Hepatocyte (in vitro differentiated cells): ENCODE measurements around the gene NCS1. TPM values are rescaled to one million over a fixed set of nuclear protein-coding genes. Genes with fewer than 3 reads are reported as not detected.

Source experiments
- DNase-seq: peaks from one replicate; pipeline ENCODE4 v3.0.0-alpha.2; 2016; ENCODE audit warnings: low spot score
- H2AFZ ChIP-seq: fragments of 200-600 bp; sonication (generic); 2 replicates; pipeline ENCODE4 v1.6.0; 2016; ENCODE audit warnings: antibody characterized with exemption, mild to moderate bottlenecking
- H3K27ac ChIP-seq: fragments of 200-600 bp; sonication (generic); 2 replicates; pipeline ENCODE4 v1.5.1; 2016; ENCODE audit warnings: mild to moderate bottlenecking
- H3K27me3 ChIP-seq: fragments of 200-600 bp; sonication (generic); 2 replicates; pipeline ENCODE4 v1.6.1; 2016
- H3K36me3 ChIP-seq: fragments of 200-600 bp; sonication (generic); replicated peaks from 2 replicates; pipeline ENCODE4 v1.5.1; 2016; ENCODE audit warnings: low read depth; ENCODE audit not compliant: insufficient read depth
- H3K4me1 ChIP-seq: fragments of 200-600 bp; sonication (generic); 2 replicates; pipeline ENCODE4 v1.5.1; 2016; ENCODE audit warnings: mild to moderate bottlenecking, moderate library complexity; ENCODE audit not compliant: insufficient read depth
- H3K4me2 ChIP-seq: fragments of 200-600 bp; sonication (generic); 2 replicates; pipeline ENCODE4 v1.6.0; 2016
- H3K4me3 ChIP-seq: fragments of 200-600 bp; sonication (generic); 2 replicates; pipeline ENCODE4 v1.5.1; 2016; ENCODE audit warnings: mild to moderate bottlenecking
- H3K79me2 ChIP-seq: fragments of 200-600 bp; sonication (generic); 2 replicates; pipeline ENCODE4 v1.6.0; 2017; ENCODE audit warnings: mild to moderate bottlenecking
- H3K9me2 ChIP-seq: fragments of 200-600 bp; sonication (generic); replicated peaks from 2 replicates; pipeline ENCODE4 v1.6.0; 2017; ENCODE audit warnings: mild to moderate bottlenecking; ENCODE audit not compliant: insufficient read depth
- H3K9me3 ChIP-seq: fragments of 200-600 bp; sonication (generic); 2 replicates; pipeline ENCODE4 v1.5.1; 2016; ENCODE audit warnings: low read depth, mild to moderate bottlenecking
- H4K20me1 ChIP-seq: fragments of 200-600 bp; sonication (generic); 2 replicates; pipeline ENCODE4 v1.6.0; 2016; ENCODE audit warnings: mild to moderate bottlenecking; ENCODE audit not compliant: insufficient read depth, poor library complexity, severe bottlenecking
- EZH2 ChIP-seq: fragments of 200-600 bp; sonication (generic); IDR thresholded peaks from 2 replicates; pipeline ENCODE4 v1.6.1; 2016; ENCODE audit warnings: antibody characterized with exemption, mild to moderate bottlenecking, borderline replicate concordance
- EZH2phosphoT487 ChIP-seq: fragments of 200-600 bp; sonication (generic); IDR thresholded peaks from one replicate; pipeline ENCODE4 v1.6.1; 2018; ENCODE audit warnings: antibody characterized with exemption, mild to moderate bottlenecking, low read depth, moderate library complexity; ENCODE audit not compliant: unreplicated experiment, severe bottlenecking
- whole genome bisulfite sequencing: methylation state at CpG from one replicate; pipeline ENCODE4 v1.1.6; 2016; ENCODE audit warnings: low lambda C conversion rate; ENCODE audit errors: missing lambda C conversion rate; 5-methylcytosine and 5-hydroxymethylcytosine counted together
- polyA plus RNA-seq: library from polyadenylated mRNA; unstranded; fragments of >200 nt; fragmentation: Nextera tagmentation; extraction: Ambion mirVana; gene quantifications from 2 replicates; pipeline ENCODE4 v1.2.1, GENCODE V29; 2016
- total RNA-seq: library from RNA; depleted of rRNA; stranded (reverse); fragments of >200 nt; gene quantifications from 2 replicates; pipeline ENCODE4 v1.2.3, GENCODE V29; 2014
- TF ChIP-seq, protein P1 (sequence below): fragments of 200-600 bp; sonication (generic); IDR thresholded peaks from 2 replicates; pipeline ENCODE4 v1.5.1; 2016; ENCODE audit warnings: antibody characterized with exemption, mild to moderate bottlenecking; ENCODE audit not compliant: poor library complexity

The NCS1 gene
- total and polyA plus RNA-seq, 2 experiments from 2014 or later, result 16.8 to 25.3 TPM

DNA sequence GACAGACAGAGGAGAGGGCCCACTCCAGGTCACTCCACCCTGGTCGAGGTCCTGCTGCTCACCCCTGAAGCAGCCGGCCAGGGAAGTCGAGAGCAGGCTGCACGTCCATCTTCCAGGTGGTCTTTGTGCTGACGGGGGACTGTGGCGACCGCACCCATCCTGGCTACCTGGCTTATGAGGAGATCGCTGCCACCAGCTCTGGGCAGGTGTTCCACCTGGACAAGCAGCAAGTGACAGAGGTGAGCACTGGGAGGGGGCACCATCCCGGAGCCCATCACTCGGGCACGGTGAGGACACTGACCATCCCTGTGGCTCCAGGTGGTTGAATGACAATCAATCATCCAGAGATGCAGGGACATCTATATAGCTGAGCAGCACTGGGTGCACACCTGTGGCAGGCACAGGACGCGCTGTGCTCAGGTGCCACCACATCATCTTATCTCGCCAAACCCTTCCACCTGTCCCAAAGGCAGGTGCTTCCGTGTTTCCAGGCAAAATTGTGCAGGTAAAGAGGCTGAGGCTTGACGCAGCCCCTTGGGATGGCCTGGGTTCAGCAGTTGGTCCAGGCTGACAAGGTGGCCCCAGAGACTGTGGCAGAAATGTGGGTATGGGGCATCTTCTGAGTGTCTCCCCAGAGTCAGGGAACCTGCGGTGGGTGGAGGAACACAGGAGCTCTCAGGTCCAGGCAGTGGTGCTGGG lies 114.0 kb downstream of the NCS1 start:
- Histone ChIP-seq H2AFZ (no peak overlapping the region), H3K27ac (no peak overlapping the region), H3K4me1 (peaks cover 21% of the 10 kb centered on the region), H3K9me2 (no peaks in the 10 kb centered on the region), H3K79me2 (no peaks in the 10 kb centered on the region), H3K36me3 (no peaks in the 10 kb centered on the region), H4K20me1 (no peaks in the 10 kb centered on the region), H3K4me2 (no peak overlapping the region), H3K4me3 (no peak overlapping the region), H3K9me3 (no peaks in the 10 kb centered on the region), H3K27me3 (peaks cover 17% of the 10 kb centered on the region)
- DNase-seq, result no peak
- TF ChIP-seq, protein P1, sequence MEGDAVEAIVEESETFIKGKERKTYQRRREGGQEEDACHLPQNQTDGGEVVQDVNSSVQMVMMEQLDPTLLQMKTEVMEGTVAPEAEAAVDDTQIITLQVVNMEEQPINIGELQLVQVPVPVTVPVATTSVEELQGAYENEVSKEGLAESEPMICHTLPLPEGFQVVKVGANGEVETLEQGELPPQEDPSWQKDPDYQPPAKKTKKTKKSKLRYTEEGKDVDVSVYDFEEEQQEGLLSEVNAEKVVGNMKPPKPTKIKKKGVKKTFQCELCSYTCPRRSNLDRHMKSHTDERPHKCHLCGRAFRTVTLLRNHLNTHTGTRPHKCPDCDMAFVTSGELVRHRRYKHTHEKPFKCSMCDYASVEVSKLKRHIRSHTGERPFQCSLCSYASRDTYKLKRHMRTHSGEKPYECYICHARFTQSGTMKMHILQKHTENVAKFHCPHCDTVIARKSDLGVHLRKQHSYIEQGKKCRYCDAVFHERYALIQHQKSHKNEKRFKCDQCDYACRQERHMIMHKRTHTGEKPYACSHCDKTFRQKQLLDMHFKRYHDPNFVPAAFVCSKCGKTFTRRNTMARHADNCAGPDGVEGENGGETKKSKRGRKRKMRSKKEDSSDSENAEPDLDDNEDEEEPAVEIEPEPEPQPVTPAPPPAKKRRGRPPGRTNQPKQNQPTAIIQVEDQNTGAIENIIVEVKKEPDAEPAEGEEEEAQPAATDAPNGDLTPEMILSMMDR, result no peak
- no peak for TF ChIP-seq EZH2phosphoT487
- no peak for TF ChIP-seq EZH2
- 95% methylated on average over 17 of the region's 17 CpGs for WGBS

Other genes starting within 250 kb of the NCS1 start
- gene FNBP1, start 129.2 kb upstream of the NCS1 start, total RNA-seq, result 16.4 and 19.5 TPM in 2 replicates
- gene FNBP1, start 129.2 kb upstream of the NCS1 start, polyA plus RNA-seq, result 21.0 and 24.6 TPM in 2 replicates
- 23.5 and 25.6 TPM in 2 replicates for gene GPR107, start 118.5 kb upstream of the NCS1 start, total RNA-seq
- gene GPR107, start 118.5 kb upstream of the NCS1 start, polyA plus RNA-seq, result 10.6 and 10.7 TPM in 2 replicates
- gene HMCN2, start 93.4 kb downstream of the NCS1 start, total RNA-seq, result 0.20 and 0.50 TPM in 2 replicates
- gene HMCN2, start 93.4 kb downstream of the NCS1 start, polyA plus RNA-seq, result 0.54 and 2.7 TPM in 2 replicates